C4-2B (cell line): ENCODE results near the gene DPYSL5.

Experiments
- H3K27ac ChIP-seq: fragments of 450-650 bp; 2 replicates; pipeline ENCODE4 v1.5.1; 2017
- CTCF ChIP-seq: fragments of 450-650 bp; conservative IDR thresholded peaks from 2 replicates; pipeline ENCODE4 v1.5.1; 2017; ENCODE audit warnings: mild to moderate bottlenecking
- ZFX ChIP-seq: fragments of 450-650 bp; IDR thresholded peaks from 2 replicates; pipeline ENCODE4 v1.6.1; 2017

Gene DPYSL5

GRCh38 chr2:26989156-26989555, 141.2 kb downstream of the DPYSL5 start:
- TF ChIP-seq CTCF = no peak
- no peak for TF ChIP-seq ZFX
- no peak overlapping the region for H3K27ac ChIP-seq

- no peak overlapping the region for H3K27ac ChIP-seq
- TF ChIP-seq CTCF = no peak
Observed at GRCh38 chr2:26991717-26992116, 143.8 kb downstream of the DPYSL5 start.

- H3K27ac ChIP-seq = no peak overlapping the region
- TF ChIP-seq ZFX (no peak), CTCF (no peak)
Observed at GRCh38 chr2:26993768-26994167, 145.8 kb downstream of the DPYSL5 start.

- H3K27ac ChIP-seq = no peak overlapping the region
- TF ChIP-seq CTCF = no peak
- no peak for TF ChIP-seq ZFX
Observed at GRCh38 chr2:26994983-26995382, 147.1 kb downstream of the DPYSL5 start.

- H3K27ac ChIP-seq = no peak overlapping the region
- TF ChIP-seq CTCF (no peak), ZFX (no peak)
Observed at GRCh38 chr2:26997394-26997793, 149.5 kb downstream of the DPYSL5 start.

- H3K27ac ChIP-seq = no peak overlapping the region
- TF ChIP-seq CTCF (no peak), ZFX (no peak)
Observed at GRCh38 chr2:26998323-26998722, 150.4 kb downstream of the DPYSL5 start.
